ENCODE results near the gene ITPR3.

The ITPR3 gene

GRCh38 chr6:33688006-33688405 is 66.9 kb downstream of the ITPR3 start:
- H2BK120ac ChIP-seq (ENCODE audit: insufficient read depth, low read length, poor library complexity): no peak overlapping the region
- H2BK5ac ChIP-seq (ENCODE audit: low read depth, low read length, poor library complexity): no peak overlapping the region
- no peak overlapping the region for H3K4me3 ChIP-seq (ENCODE audit: low read depth, low read length)
- peaks cover 2% of the 10 kb centered on the region for H3K9me3 ChIP-seq (ENCODE audit: insufficient read depth, low read depth, low read length)
- no peaks in the 10 kb centered on the region for H3K27me3 ChIP-seq (ENCODE audit: insufficient read depth, low read length)
- no CpG with 5 or more reads among the region's 20 CpGs for WGBS (ENCODE audit: extremely low coverage, insufficient coverage, insufficient read length)
- no peak overlapping the region for H2AFZ ChIP-seq (ENCODE audit: insufficient read depth, low read length, poor library complexity)
- peaks cover 24 to 38% of the 10 kb centered on the region in 2 experiments for H3K36me3 ChIP-seq (ENCODE audit: control insufficient read depth in 1 of 2, insufficient read depth in 2 of 2, low read length in 2 of 2)
- no peak overlapping the region for H3K23ac ChIP-seq (ENCODE audit: low read length)
- H3K4me1 ChIP-seq (ENCODE audit: control insufficient read depth in 1 of 2, insufficient read depth in 2 of 2, low read length in 2 of 2): peaks cover 5 to 11% of the 10 kb centered on the region in 2 experiments
- H4K91ac ChIP-seq (ENCODE audit: low read depth, low read length): no peak overlapping the region
- H3K9ac ChIP-seq (ENCODE audit: low read length): no peak overlapping the region
- no peak for DNase-seq
- H2AK5ac ChIP-seq (ENCODE audit: low read length): no peak overlapping the region
- H4K12ac ChIP-seq (ENCODE audit: low read depth, low read length): no peak overlapping the region
- no peak overlapping the region for H3K14ac ChIP-seq (ENCODE audit: low read length)
- no peak overlapping the region for H3K4ac ChIP-seq (ENCODE audit: low read depth, low read length)
- H3K4me2 ChIP-seq (ENCODE audit: low read length): no peak overlapping the region
- no peak overlapping the region for H4K8ac ChIP-seq (ENCODE audit: low read depth, low read length)
- H3K79me1 ChIP-seq (ENCODE audit: low read length): no peaks in the 10 kb centered on the region
- no peaks in the 10 kb centered on the region for H3K79me2 ChIP-seq (ENCODE audit: control insufficient read depth, insufficient read depth, low read length, poor library complexity)
- H3K18ac ChIP-seq (ENCODE audit: low read length): no peak overlapping the region
- H2BK12ac ChIP-seq (ENCODE audit: low read length): no peak overlapping the region
- no peak overlapping the region for H3K27ac ChIP-seq (ENCODE audit: low read depth, low read length)

- no peak overlapping the region for H4K12ac ChIP-seq (ENCODE audit: low read depth, low read length)
- no peak overlapping the region for H4K8ac ChIP-seq (ENCODE audit: low read depth, low read length)
- no peak overlapping the region for H2BK120ac ChIP-seq (ENCODE audit: insufficient read depth, low read length, poor library complexity)
- H3K18ac ChIP-seq (ENCODE audit: low read length): no peak overlapping the region
- no peak overlapping the region for H3K23ac ChIP-seq (ENCODE audit: low read length)
- H3K9ac ChIP-seq (ENCODE audit: low read length): no peak overlapping the region
- WGBS (ENCODE audit: extremely low coverage, insufficient coverage, insufficient read length): no CpG with 5 or more reads among the region's 25 CpGs
- no peaks in the 10 kb centered on the region for H3K79me2 ChIP-seq (ENCODE audit: control insufficient read depth, insufficient read depth, low read length, poor library complexity)
- no peaks in the 10 kb centered on the region for H3K79me1 ChIP-seq (ENCODE audit: low read length)
- no peak overlapping the region for H4K91ac ChIP-seq (ENCODE audit: low read depth, low read length)
- H2AFZ ChIP-seq (ENCODE audit: insufficient read depth, low read length, poor library complexity): no peak overlapping the region
- H3K27ac ChIP-seq (ENCODE audit: low read depth, low read length): no peak overlapping the region
- H3K14ac ChIP-seq (ENCODE audit: low read length): no peak overlapping the region
- H3K4me3 ChIP-seq (ENCODE audit: low read depth, low read length): no peak overlapping the region
- peaks cover 24 to 35% of the 10 kb centered on the region in 2 experiments for H3K36me3 ChIP-seq (ENCODE audit: control insufficient read depth in 1 of 2, insufficient read depth in 2 of 2, low read length in 2 of 2)
- no peaks in the 10 kb centered on the region for H3K27me3 ChIP-seq (ENCODE audit: insufficient read depth, low read length)
- no peak overlapping the region for H2AK5ac ChIP-seq (ENCODE audit: low read length)
- no peak overlapping the region for H3K4me2 ChIP-seq (ENCODE audit: low read length)
- no peak for DNase-seq
- H2BK5ac ChIP-seq (ENCODE audit: low read depth, low read length, poor library complexity): no peak overlapping the region
- no peak overlapping the region for H3K4ac ChIP-seq (ENCODE audit: low read depth, low read length)
- peaks cover 2% of the 10 kb centered on the region for H3K9me3 ChIP-seq (ENCODE audit: insufficient read depth, low read depth, low read length)
- H3K4me1 ChIP-seq (ENCODE audit: control insufficient read depth in 1 of 2, insufficient read depth in 2 of 2, low read length in 2 of 2): peaks cover 5 to 11% of the 10 kb centered on the region in 2 experiments
- no peak overlapping the region for H2BK12ac ChIP-seq (ENCODE audit: low read length)
These were observed 67.5 kb downstream of the ITPR3 start for GRCh38 chr6:33688451-33689147.

- WGBS (ENCODE audit: extremely low coverage, insufficient coverage, insufficient read length): no CpG with 5 or more reads among the region's 12 CpGs
- Histone ChIP-seq H3K4me2 (ENCODE audit: low read length) (no peak overlapping the region), H2AK5ac (ENCODE audit: low read length) (no peak overlapping the region), H4K8ac (ENCODE audit: low read depth, low read length) (no peak overlapping the region), H3K4me1 (ENCODE audit: control insufficient read depth in 1 of 2, insufficient read depth in 2 of 2, low read length in 2 of 2) (peaks cover 5 to 11% of the 10 kb centered on the region in 2 experiments), H2BK12ac (ENCODE audit: low read length) (no peak overlapping the region), H3K23ac (ENCODE audit: low read length) (no peak overlapping the region), H2BK5ac (ENCODE audit: low read depth, low read length, poor library complexity) (no peak overlapping the region), H3K79me2 (ENCODE audit: control insufficient read depth, insufficient read depth, low read length, poor library complexity) (no peaks in the 10 kb centered on the region), H3K14ac (ENCODE audit: low read length) (no peak overlapping the region), H4K91ac (ENCODE audit: low read depth, low read length) (no peak overlapping the region), H3K79me1 (ENCODE audit: low read length) (no peaks in the 10 kb centered on the region), H3K27ac (ENCODE audit: low read depth, low read length) (no peak overlapping the region), H3K4ac (ENCODE audit: low read depth, low read length) (no peak overlapping the region), H3K36me3 (ENCODE audit: control insufficient read depth in 1 of 2, insufficient read depth in 2 of 2, low read length in 2 of 2) (peaks cover 27 to 35% of the 10 kb centered on the region in 2 experiments), H2AFZ (ENCODE audit: insufficient read depth, low read length, poor library complexity) (no peak overlapping the region), H3K4me3 (ENCODE audit: low read depth, low read length) (no peak overlapping the region), H4K12ac (ENCODE audit: low read depth, low read length) (no peak overlapping the region), H3K27me3 (ENCODE audit: insufficient read depth, low read length) (no peaks in the 10 kb centered on the region), H3K9ac (ENCODE audit: low read length) (no peak overlapping the region), H2BK120ac (ENCODE audit: insufficient read depth, low read length, poor library complexity) (no peak overlapping the region), H3K18ac (ENCODE audit: low read length) (no peak overlapping the region), H3K9me3 (ENCODE audit: insufficient read depth, low read depth, low read length) (peaks cover 2% of the 10 kb centered on the region)
- no peak for DNase-seq
These were observed 68.0 kb downstream of the ITPR3 start for GRCh38 chr6:33689148-33689494.

- Histone ChIP-seq H3K79me1 (ENCODE audit: low read length) (no peaks in the 10 kb centered on the region), H2BK120ac (ENCODE audit: insufficient read depth, low read length, poor library complexity) (no peak overlapping the region), H3K9me3 (ENCODE audit: insufficient read depth, low read depth, low read length) (peaks cover 2% of the 10 kb centered on the region), H3K14ac (ENCODE audit: low read length) (no peak overlapping the region), H4K8ac (ENCODE audit: low read depth, low read length) (no peak overlapping the region), H2AK5ac (ENCODE audit: low read length) (no peak overlapping the region), H3K4me3 (ENCODE audit: low read depth, low read length) (no peak overlapping the region), H3K36me3 (ENCODE audit: control insufficient read depth in 1 of 2, insufficient read depth in 2 of 2, low read length in 2 of 2) (peaks cover 29 to 36% of the 10 kb centered on the region in 2 experiments), H3K18ac (ENCODE audit: low read length) (no peak overlapping the region), H3K4me2 (ENCODE audit: low read length) (no peak overlapping the region), H2BK5ac (ENCODE audit: low read depth, low read length, poor library complexity) (no peak overlapping the region), H3K27me3 (ENCODE audit: insufficient read depth, low read length) (no peaks in the 10 kb centered on the region), H3K79me2 (ENCODE audit: control insufficient read depth, insufficient read depth, low read length, poor library complexity) (no peaks in the 10 kb centered on the region), H4K91ac (ENCODE audit: low read depth, low read length) (no peak overlapping the region), H4K12ac (ENCODE audit: low read depth, low read length) (no peak overlapping the region), H3K9ac (ENCODE audit: low read length) (no peak overlapping the region), H2BK12ac (ENCODE audit: low read length) (no peak overlapping the region), H3K4me1 (ENCODE audit: control insufficient read depth in 1 of 2, insufficient read depth in 2 of 2, low read length in 2 of 2) (peaks cover 5 to 11% of the 10 kb centered on the region in 2 experiments), H3K27ac (ENCODE audit: low read depth, low read length) (no peak overlapping the region), H3K4ac (ENCODE audit: low read depth, low read length) (no peak overlapping the region), H2AFZ (ENCODE audit: insufficient read depth, low read length, poor library complexity) (no peak overlapping the region), H3K23ac (ENCODE audit: low read length) (no peak overlapping the region)
- no peak for DNase-seq
- no CpG with 5 or more reads among the region's 10 CpGs for WGBS (ENCODE audit: extremely low coverage, insufficient coverage, insufficient read length)
These were observed 68.8 kb downstream of the ITPR3 start for GRCh38 chr6:33689879-33690278.

Measured in trophoblast cell (in vitro differentiated cells and primary cell).